Natural killer cell (primary cell): ENCODE results near the gene IPPK. TPM values are rescaled to one million over a fixed set of nuclear protein-coding genes. Genes with fewer than 3 reads are reported as not detected.

Experiments used
- ATAC-seq, 3 donors: fragments of 150-1000 bp in 2 of 3; fragments of 200-7000 bp in 1 of 3; cut with Tn5 transposase; 1 replicate in 1 of 3; 2 replicates in 2 of 3; pipeline ENCODE4 v1.10.0; 2021; ENCODE audit warnings: mild to moderate bottlenecking in 2 of 3, moderate library complexity in 2 of 3
- DNase-seq, 2 donors: peaks; one replicate each; pipeline versions ENCODE4 v3.0.0 to v3.0.0-alpha.2; 2013 to 2021; ENCODE audit warnings: mixed read lengths in 1 of 2
- H3K27ac ChIP-seq: one replicate; pipeline ENCODE4 v1.5.1; 2013; ENCODE audit warnings: mild to moderate bottlenecking, low read length
- H3K27me3 ChIP-seq: one replicate; pipeline ENCODE4 v1.6.1; 2013; ENCODE audit warnings: low read length; ENCODE audit not compliant: control insufficient read depth, insufficient read depth
- H3K36me3 ChIP-seq: one replicate; pipeline ENCODE4 v1.6.1; 2013; ENCODE audit warnings: low read length; ENCODE audit not compliant: control insufficient read depth, insufficient read depth
- H3K4me1 ChIP-seq: one replicate; pipeline ENCODE4 v1.6.1; 2013; ENCODE audit warnings: low read length; ENCODE audit not compliant: control insufficient read depth, insufficient read depth
- H3K4me3 ChIP-seq: one replicate; pipeline ENCODE4 v1.5.1; 2013; ENCODE audit warnings: low read length
- H3K9me3 ChIP-seq: one replicate; pipeline ENCODE4 v1.6.1; 2013; ENCODE audit warnings: low read length; ENCODE audit not compliant: control insufficient read depth, insufficient read depth
- H3K27ac Mint-ChIP-seq, 2 donors: one replicate each; pipeline ENCODE4 v1.8.0; 2022; ENCODE audit warnings: mild to moderate bottlenecking in 2 of 2, mixed read lengths in 2 of 2, moderate library complexity in 1 of 2
- H3K27me3 Mint-ChIP-seq, 2 donors: one replicate each; pipeline ENCODE4 v1.8.0; 2022; ENCODE audit warnings: low read depth in 2 of 2, mixed read lengths in 2 of 2
- H3K36me3 Mint-ChIP-seq: one replicate; pipeline ENCODE4 v1.8.0; 2022; ENCODE audit warnings: mixed read lengths
- H3K4me1 Mint-ChIP-seq, 2 donors: one replicate each; pipeline ENCODE4 v1.8.0; 2022; ENCODE audit warnings: mixed read lengths in 2 of 2
- H3K4me3 Mint-ChIP-seq: one replicate; pipeline ENCODE4 v1.8.0; 2022; ENCODE audit warnings: mild to moderate bottlenecking, moderate library complexity, mixed read lengths
- H3K9me3 Mint-ChIP-seq, 2 donors: one replicate each; pipeline ENCODE4 v1.8.0; 2022; ENCODE audit warnings: mixed read lengths in 2 of 2
- WGBS: methylation state at CpG from one replicate; pipeline ENCODE4 v1.1.7; 2013; ENCODE audit warnings: missing lambda C conversion rate; ENCODE audit not compliant: insufficient coverage; 5-methylcytosine and 5-hydroxymethylcytosine counted together
- intact Hi-C: fragments of 100-400 bp; cut with micrococcal nuclease; formaldehyde crosslinking; loops from one replicate; pipeline ENCODE4 v1.14.2; 2022
- total RNA-seq, 4 donors: library from RNA; stranded (reverse); fragments of 120-200 nt in 1 of 4; gene quantifications; one replicate each; pipeline versions ENCODE4 v1.2.3 to v1.2.4, GENCODE V29; 2013 to 2022
- TF ChIP-seq, protein P1 (sequence below): fragments of 200-600 bp; IDR thresholded peaks from one replicate; pipeline ENCODE4 v1.8.0; 2022; ENCODE audit warnings: antibody characterized with exemption

The IPPK gene
- total RNA-seq, 3 donors from 2014 or later (not counting 1 experiment from before 2014, with no cell fraction given) = 4.9 to 9.2 (median 6.7) TPM

DNA sequence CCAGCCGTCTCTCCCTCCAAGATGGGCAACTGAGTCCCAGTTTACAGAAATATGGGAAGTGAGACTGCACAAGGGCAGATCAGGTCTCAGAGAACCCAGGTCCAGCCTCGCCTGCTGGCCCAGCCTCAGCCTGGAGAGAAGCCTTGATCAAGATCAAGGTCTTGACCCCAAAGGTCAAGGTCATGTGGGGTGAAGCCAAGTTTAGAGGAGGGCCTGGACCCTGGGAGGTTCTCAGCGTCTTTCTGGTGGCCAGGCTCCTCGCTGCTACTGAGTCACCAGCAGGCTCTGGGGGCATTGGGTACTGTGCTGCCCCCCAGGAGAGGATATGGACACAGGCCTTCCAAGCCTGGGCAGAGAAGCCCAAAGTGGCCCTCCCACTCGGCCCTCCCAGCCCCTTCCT, 8.8 kb downstream of the IPPK start:
- intact Hi-C loops = no loop called here
- H3K4me1 Mint-ChIP-seq = peaks cover 20 to 37% of the 10 kb centered on the region in 2 donors

DNA sequence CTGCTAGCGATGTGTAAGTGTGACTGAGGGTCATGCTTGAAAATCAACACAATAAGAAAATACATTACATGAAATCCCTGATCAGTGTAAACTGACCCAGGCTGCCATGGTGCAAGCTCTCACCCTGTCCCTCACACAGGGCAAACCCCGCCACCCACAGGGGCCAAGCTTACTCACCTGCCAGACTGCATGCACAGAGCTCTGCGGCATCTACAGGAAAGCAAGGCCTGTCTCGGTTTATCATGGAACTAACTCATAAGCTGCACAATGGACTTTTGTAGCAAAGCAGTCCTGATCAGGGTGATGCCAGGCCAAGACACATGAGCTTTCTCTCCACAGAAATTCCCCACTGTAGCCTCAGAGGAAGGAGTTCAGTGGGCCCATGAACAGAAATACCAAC, 9.7 kb downstream of the IPPK start:
- Mint-ChIP-seq H3K4me1 (peaks cover 24 to 32% of the 10 kb centered on the region in 2 donors), H3K27ac (no peak overlapping the region), H3K9me3 (no peaks in the 10 kb centered on the region), H3K27me3 (no peaks in the 10 kb centered on the region), H3K36me3 (no peaks in the 10 kb centered on the region), H3K4me3 (no peak overlapping the region)
- H3K4me3 ChIP-seq = no peak overlapping the region
- H3K9me3 ChIP-seq = no peaks in the 10 kb centered on the region
- no peaks in the 10 kb centered on the region for H3K27me3 ChIP-seq
- peaks cover 12% of the 10 kb centered on the region for H3K4me1 ChIP-seq
- DNase-seq (no peak), ATAC-seq (no peak)
- H3K36me3 ChIP-seq = peaks cover 24% of the 10 kb centered on the region
- TF ChIP-seq, protein P1, sequence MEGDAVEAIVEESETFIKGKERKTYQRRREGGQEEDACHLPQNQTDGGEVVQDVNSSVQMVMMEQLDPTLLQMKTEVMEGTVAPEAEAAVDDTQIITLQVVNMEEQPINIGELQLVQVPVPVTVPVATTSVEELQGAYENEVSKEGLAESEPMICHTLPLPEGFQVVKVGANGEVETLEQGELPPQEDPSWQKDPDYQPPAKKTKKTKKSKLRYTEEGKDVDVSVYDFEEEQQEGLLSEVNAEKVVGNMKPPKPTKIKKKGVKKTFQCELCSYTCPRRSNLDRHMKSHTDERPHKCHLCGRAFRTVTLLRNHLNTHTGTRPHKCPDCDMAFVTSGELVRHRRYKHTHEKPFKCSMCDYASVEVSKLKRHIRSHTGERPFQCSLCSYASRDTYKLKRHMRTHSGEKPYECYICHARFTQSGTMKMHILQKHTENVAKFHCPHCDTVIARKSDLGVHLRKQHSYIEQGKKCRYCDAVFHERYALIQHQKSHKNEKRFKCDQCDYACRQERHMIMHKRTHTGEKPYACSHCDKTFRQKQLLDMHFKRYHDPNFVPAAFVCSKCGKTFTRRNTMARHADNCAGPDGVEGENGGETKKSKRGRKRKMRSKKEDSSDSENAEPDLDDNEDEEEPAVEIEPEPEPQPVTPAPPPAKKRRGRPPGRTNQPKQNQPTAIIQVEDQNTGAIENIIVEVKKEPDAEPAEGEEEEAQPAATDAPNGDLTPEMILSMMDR = no peak
- WGBS = 97% methylated on average over 4 of the region's 4 CpGs
- intact Hi-C loops = no loop called here
- no peak overlapping the region for H3K27ac ChIP-seq

More for the DNA sequence above, 8.8 kb downstream of the IPPK start:
- no peak overlapping the region for H3K27ac ChIP-seq
- H3K4me1 ChIP-seq = peaks cover 12% of the 10 kb centered on the region
- H3K4me3 Mint-ChIP-seq = no peak overlapping the region
- H3K9me3 Mint-ChIP-seq = no peaks in the 10 kb centered on the region
- DNase-seq (no peak), ATAC-seq (no peak)
- H3K27ac Mint-ChIP-seq = no peak overlapping the region
- TF ChIP-seq, protein P1 = no peak
- no peaks in the 10 kb centered on the region for H3K27me3 ChIP-seq
- no peak overlapping the region for H3K4me3 ChIP-seq
- no peaks in the 10 kb centered on the region for H3K9me3 ChIP-seq
- H3K27me3 Mint-ChIP-seq = no peaks in the 10 kb centered on the region
- 87% methylated on average over 5 of the region's 5 CpGs for WGBS
- H3K36me3 ChIP-seq = peaks cover 15% of the 10 kb centered on the region
- no peaks in the 10 kb centered on the region for H3K36me3 Mint-ChIP-seq

DNA sequence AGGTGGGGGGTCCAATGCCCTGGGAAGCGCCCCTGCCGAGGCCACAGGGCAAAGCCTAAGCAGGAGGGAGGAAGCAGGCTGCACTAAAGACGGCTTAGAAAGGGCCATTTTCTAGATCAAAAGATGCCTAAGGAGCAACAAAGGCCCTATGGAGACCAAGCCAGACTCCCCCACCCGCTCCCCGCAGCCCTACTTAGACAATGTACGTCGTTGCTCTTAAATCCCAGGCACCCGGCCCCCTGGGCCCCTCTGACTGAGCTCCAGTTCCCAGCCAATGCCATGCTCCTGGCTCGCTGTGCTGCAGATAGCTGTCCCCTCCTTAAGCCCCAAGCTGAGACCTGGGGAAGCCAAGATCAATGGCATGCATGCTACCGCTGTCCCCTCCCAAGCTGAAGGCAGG, 10.3 kb downstream of the IPPK start:
- H3K4me3 ChIP-seq = no peak overlapping the region
- H3K9me3 Mint-ChIP-seq = no peaks in the 10 kb centered on the region
- H3K27ac ChIP-seq = no peak overlapping the region
- no peaks in the 10 kb centered on the region for H3K9me3 ChIP-seq
- TF ChIP-seq, protein P1 = no peak
- H3K36me3 ChIP-seq = peaks cover 30% of the 10 kb centered on the region
- no peaks in the 10 kb centered on the region for H3K27me3 Mint-ChIP-seq
- H3K4me3 Mint-ChIP-seq = no peak overlapping the region
- no peaks in the 10 kb centered on the region for H3K27me3 ChIP-seq
- intact Hi-C loops = no loop called here
- peaks cover 7% of the 10 kb centered on the region for H3K4me1 ChIP-seq
- H3K27ac Mint-ChIP-seq = no peak overlapping the region
- WGBS = 95% methylated on average over 10 of the region's 10 CpGs
- DNase-seq (no peak), ATAC-seq (no peak)
- peaks cover 21 to 25% of the 10 kb centered on the region in 2 donors for H3K4me1 Mint-ChIP-seq
- no peaks in the 10 kb centered on the region for H3K36me3 Mint-ChIP-seq

DNA sequence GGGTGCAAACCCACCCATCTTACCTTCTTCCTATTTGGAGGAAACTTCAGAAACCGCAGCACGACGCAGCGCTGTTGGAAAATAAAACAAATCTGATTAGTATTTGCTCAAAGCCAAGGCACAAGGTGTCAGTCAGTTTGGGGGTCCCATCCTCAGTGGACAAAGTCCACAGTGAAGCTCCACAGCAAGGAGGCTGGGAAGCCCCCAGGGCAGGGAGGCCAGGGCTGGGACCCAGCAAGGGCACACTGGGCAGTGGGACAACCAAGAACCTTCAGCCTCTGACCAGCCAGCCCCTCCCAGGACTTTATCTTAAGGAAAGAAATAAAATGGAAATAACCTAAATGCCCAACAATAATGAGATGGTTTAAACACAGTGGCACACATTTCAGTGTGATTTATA, 11.3 kb downstream of the IPPK start:
- Mint-ChIP-seq H3K4me1 (peaks cover 16 to 17% of the 10 kb centered on the region in 2 donors), H3K9me3 (no peaks in the 10 kb centered on the region), H3K27ac (no peak overlapping the region), H3K27me3 (no peaks in the 10 kb centered on the region), H3K4me3 (no peak overlapping the region), H3K36me3 (no peaks in the 10 kb centered on the region)
- no peaks in the 10 kb centered on the region for H3K27me3 ChIP-seq
- intact Hi-C loops = no loop called here
- no peak overlapping the region for H3K4me3 ChIP-seq
- no peaks in the 10 kb centered on the region for H3K4me1 ChIP-seq
- TF ChIP-seq, protein P1 = no peak
- ATAC-seq = no peak
- no peaks in the 10 kb centered on the region for H3K9me3 ChIP-seq
- H3K36me3 ChIP-seq = peaks cover 26% of the 10 kb centered on the region
- WGBS = 98% methylated on average over 4 of the region's 4 CpGs
- no peak overlapping the region for H3K27ac ChIP-seq
- DNase-seq = no peak
